Stimulated activated naive CD8-positive, alpha-beta T cell treated with anti-CD3 and anti-CD28 coated beads, Interleukin-15, Interleukin-2, amounts not matched to agents 100 U/mL and 50 U/mL, for 24 hours (primary cell): Measurements from ENCODE around the gene ENTPD3.
"Not testable (repeated sequence)": the region's sequence is repeated elsewhere in the genome, so short reads cannot be mapped to it uniquely, and the experiment has no call there.

Source experiments
- ATAC-seq: fragments of 150-1000 bp; cut with Tn5 transposase; one replicate; pipeline ENCODE4 v1.10.0; 2021
- DNase-seq: peaks from one replicate; pipeline ENCODE4 v3.0.0; 2021

The ENTPD3 gene

DNA sequence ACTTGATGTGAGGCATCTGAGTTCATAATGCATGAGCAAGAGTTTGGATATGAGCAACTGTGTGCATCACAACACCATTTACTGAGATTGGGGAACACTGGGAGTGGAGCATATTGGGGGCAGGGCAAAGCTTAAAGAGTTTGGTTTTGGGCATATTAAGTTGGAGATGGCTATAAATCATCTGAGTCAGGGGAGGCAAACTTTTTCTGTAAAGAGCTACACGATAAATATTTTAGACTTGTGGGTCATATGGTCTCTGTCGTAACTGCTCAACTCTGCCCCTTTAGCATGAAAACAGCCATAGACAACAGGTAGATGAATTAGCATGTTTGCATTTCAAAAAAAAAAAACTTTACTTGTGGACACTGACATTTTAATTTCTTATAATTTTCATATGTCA lies 20.0 kb downstream of the ENTPD3 start:
- no peak for ATAC-seq

DNA sequence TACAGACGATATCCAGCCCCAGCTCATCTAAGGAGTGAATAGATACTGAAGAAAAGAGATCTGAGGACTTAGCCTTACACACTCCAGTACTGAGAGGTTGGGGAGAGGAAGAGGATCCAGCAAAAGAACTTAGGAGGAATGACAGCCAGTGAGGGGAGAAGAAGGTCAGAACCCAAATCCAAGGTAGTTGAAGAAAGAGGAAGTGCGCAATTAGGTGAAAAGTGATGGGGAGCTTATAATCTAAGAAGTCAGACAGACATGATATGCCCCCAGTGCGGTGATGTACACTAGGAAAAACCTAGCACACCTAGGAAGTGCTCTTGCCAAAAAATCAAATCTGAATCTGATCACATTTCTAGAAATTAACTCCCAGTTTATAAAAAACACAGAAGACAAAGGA lies 20.6 kb downstream of the ENTPD3 start:
- ATAC-seq: no peak
- no peak for DNase-seq

More for the DNA sequence above, 20.0 kb downstream of the ENTPD3 start:
- no peak for DNase-seq

DNA sequence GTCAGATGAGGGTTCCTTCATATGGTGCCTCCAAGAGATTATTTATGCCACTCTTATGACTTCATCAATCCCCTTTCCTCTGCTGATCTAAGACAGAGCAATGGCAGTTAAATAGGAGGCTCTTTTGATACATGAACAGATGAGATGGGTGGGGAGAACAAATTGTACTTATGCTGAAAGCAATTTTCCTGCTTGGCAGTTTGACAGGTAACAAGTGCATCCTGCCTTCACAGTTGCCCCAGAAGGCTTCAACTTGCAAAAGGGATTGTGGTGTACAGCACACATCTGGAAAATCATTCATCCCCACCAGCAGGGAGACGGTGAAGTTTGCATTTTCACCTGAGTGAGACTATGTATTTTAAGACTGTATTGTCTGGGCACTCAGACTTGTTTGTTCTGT lies 27.3 kb downstream of the ENTPD3 start:
- DNase-seq (no peak), ATAC-seq (no peak)

DNA sequence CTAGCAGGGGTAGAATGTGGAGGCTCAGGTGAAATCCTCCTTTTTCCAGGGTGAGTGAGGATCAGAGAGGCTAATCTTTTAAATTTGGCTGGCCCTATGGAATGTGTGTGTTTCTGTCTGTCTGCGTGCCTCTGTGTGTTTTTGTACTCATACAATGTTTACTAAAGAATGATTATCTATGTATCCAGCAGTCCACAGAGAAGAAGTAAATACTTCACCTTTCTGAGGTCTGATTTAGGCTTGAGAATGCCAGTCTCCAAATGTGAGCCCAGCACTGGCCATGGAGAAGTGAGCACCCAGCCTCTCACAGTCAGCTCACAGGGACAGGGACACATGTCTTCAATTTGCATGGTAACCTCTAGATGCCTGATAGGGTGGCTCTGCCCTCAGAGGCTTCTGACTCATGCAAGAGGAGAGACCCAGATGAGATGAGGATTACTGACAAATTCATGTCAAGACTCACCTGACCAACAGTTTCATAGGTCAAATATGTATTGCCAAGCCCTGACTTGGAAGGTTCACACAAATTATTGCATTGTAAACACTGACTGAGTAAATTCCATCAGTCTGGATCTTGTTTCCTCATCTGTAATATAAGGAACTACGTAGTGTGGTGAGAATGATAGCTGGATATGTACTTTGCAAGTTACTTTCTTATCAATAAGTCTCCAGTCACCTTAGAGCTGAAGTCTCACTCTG lies 31.0 kb downstream of the ENTPD3 start:
- ATAC-seq (no peak), DNase-seq (no peak)

DNA sequence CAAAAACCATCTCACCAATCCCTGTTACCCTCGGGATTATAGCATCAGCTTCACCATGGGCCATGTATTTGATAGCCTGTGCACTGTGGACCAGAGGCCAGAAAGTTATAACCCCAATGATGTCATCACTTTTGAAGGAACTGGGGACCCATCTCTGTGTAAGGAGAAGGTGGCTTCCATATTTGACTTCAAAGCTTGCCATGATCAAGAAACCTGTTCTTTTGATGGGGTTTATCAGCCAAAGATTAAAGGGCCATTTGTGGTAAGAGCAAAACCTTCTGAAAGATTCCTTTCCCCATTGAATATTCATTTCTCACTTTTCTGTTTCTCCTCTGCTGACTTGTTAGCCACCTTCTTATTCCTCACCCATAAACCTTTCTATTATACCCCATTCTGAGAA lies 35.9 kb downstream of the ENTPD3 start:
- no peak for DNase-seq
- ATAC-seq: no peak

DNA sequence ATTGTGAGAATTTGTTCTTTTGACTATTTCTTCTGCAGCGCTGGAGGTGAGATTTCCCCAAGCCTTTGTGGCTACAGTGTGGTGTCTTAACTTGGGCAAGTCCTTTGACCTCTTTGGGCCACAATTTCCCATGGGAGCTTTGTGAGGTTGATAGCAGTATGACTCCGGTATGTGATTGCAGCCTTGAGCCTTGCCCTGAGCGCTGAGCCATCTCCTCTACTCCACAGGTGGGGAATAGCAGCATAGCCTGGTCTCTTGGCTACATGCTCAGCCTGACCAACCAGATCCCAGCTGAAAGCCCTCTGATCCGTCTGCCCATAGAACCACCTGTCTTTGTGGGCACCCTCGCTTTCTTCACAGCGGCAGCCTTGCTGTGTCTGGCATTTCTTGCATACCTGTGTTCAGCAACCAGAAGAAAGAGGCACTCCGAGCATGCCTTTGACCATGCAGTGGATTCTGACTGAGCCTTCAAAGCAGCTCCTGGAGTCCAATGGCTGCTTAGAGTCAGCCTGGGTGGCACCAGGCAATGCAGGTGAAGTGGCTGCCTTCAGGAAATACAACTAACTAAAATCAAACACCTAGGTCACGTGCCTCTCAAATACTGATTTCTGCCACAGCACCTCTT lies 40.2 kb downstream of the ENTPD3 start:
- DNase-seq (no peak), ATAC-seq (no peak)

DNA sequence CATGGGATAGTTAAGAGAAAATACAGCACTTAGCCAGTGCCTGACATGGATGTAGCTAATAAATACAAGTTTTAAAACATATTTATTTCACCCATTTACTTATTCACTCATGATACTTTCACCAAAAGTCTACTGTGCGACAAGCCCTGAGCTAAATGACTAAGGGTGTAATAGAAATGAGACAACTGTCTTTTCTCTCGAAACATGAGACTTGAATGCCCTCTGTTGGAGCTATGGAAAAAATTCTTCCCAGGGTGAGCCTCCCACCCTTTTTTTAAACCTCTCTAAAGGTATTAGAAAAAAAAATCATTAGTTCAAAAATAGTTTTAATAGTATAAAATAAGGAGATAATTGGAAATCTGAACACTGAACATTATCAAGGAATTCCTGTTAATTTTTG lies 45.8 kb downstream of the ENTPD3 start:
- DNase-seq: no peak

DNA sequence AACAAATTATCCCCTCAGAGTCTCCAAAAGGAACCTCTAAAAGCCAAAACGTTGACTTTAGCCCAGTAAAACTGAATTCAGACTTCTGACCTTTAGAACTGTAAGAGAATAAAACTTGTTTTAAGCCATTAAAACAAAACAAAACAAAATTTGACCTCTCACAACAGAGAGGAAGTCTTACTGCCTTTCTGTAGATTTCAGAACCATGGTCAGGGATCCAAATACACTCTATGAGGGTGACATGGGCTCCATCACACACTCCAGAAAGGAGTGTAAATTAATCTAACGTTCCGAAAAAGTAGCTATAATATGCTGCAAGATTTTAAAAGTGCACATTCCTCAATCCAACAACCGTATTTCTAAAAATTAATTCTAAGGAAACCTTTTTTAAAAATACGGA lies 50.9 kb downstream of the ENTPD3 start:
- DNase-seq (no peak), ATAC-seq (no peak)

More for the DNA sequence above, 45.8 kb downstream of the ENTPD3 start:
- ATAC-seq: no peak

DNA sequence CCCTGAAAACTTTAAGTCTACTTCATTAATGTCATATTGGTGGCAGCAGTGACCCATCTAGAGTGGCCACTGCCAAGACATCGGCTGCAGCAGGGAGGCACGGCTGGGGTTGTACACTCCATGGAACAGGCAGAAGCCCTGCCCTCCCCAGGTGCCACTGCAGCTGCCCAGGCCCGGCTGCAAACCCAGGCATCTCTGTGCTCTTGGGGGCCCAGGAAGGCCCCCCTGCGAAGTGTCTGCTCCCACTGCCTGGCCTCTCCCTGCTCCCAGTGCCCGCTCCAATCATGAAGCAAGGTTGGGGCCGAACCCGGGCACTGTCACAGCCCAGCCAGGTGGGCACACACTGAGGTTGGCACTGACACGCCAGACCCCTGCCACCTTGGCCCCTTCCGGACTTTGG lies 58.1 kb downstream of the ENTPD3 start:
- DNase-seq (no peak), ATAC-seq (no peak)

DNA sequence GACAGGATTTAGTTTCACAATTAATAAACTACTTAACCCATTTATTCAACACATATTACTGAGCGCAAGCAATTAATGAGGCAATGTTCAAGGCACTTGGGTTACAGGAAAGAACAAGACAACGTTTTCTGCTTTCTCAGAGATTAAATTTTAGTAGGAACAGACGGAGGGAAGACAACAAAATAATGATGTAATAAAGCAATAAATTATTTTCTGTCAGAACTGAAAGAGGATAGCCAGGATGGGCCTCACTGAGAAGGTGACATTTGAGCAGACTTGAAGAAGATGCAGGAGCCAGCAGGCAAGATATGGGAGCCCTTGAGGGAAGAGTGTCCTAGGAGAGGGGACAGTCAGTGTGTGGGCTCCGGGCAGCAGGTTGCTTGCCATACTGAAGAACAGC lies 58.9 kb downstream of the ENTPD3 start:
- ATAC-seq (no peak), DNase-seq (no peak)

DNA sequence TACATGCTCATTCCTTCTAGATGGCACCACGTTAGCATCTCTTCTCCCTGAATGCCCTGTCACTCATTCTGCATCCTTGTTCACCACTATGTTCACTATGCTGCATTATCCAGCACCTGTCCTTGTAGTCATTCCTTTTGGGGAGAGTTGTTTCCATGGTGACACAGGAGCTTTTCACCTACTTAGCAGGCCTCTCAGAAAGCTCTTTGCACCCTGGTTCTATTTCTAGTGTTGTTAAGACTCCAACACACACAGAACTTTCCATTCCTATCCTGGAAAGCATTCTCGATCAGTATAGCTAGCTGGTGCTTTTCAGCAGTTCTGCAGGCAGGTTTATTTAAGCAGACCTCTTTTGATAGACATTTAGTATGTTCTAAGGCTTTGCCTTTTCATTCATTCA lies 63.5 kb downstream of the ENTPD3 start:
- ATAC-seq (no peak), DNase-seq (no peak)

DNA sequence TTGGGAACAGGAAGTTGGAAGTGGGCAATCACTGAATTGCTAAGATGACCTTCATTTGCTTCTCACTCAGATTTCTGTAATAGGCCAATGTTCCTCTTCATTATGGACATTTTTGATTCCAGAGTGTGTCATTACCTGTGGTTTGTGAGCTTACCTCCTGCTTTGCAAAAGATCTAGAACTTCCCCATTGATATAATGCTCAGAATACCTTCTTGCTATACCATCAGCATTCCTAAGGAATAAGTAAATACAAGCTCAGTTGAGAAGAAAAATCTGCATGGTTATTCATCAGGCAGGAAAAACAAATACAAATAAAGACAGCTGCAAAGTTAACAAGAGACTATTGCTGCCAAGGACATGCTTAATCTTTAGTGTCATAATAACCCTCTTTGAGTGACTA lies 64.6 kb downstream of the ENTPD3 start:
- no peak for DNase-seq
- no peak for ATAC-seq

DNA sequence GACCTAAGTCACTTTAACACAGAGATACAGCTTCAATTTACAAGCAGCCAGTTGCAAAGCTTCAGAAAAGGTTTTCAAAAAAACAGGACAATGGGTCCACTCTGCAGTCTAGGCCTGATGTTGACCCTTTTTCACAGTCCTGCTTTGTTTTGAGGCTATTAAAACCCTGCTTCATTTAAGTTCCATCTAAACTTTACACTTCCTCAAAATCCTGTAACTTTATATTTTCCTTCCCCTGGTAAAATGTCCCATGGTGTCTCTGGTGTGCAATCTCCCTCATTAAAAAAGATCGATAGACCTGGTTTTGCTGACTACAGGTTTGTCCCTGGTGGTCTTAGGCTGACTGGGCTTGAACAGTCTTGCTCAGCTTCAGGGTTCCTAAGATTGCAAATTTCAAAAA lies 65.1 kb downstream of the ENTPD3 start:
- ATAC-seq (no peak), DNase-seq (no peak)

DNA sequence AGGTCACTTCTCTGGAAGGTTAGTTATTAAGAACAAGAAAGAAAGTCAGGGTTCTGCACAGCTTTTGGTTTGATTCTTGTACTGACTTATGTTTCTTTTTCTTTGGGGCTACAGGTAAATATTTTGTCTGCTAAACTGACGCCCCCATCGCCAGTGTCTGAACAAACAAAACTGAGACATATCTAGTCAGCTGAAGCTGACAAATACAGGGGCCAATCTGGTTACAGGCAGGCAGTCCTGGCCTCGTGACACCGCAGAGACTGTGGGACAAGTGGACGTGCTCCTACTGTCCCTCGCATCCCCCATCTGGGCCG lies 65.5 kb downstream of the ENTPD3 start:
- DNase-seq (no peak), ATAC-seq (no peak)

DNA sequence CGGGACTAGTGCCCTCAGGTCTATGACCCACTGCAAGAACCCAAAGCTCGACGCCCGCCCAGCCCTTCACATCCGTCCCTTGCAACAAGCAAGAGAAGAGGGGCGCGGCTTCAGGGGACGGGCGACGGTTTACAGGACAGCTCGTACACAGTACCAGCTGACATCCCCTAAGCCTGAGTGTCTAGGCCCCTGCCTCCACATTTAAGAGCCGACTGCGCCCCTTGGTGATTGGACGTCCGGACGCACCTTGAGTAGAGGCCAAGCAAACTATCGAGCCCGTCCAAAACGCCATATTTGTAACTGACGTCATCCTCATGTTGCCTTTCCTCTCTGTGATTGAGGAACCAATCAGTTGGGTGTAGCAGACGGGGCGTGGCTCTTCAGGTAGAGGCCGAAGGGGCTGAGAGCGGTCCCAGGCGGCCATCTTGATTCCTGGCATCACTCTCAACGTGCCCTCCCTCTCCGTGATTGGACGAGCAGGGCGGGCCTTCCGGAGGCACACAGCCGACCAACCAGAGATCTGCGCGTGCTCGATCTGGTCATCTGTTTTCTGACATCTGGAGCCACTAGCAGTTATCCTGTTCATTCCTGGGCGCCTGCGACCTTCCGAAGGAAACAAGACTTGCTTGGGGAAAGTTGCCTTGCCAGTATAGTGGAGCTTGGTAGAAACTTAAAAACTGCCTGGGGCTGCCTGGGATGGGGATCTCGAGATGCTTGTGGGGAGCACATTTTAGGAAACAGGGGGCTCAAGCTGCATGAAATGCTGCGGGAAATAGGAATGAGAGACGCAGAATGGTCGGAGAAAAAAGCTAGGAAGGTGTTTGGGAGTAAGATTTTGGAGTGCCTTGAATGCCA lies 66.1 kb downstream of the ENTPD3 start:
- ATAC-seq: peak; percentile 98
- DNase-seq: peak; percentile 94

DNA sequence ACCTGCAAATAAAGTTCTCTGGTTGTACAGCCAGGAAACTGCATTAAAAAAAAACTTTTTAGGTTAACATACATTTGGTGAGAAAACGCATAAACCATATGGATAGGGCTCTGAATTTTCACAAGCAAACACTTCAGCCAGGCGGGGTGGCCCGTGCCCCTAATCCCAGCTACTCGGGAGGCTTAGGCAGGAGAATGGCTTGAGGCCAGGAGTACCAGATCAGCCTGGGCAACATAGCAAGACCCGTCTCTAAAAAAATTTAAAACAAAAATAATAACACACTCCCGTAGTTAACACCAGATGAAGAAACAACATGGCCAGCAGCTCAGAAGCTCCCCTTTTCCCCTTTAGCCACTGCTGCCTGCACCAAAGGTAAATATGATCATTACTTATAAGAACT lies 66.9 kb downstream of the ENTPD3 start:
- DNase-seq (no peak), ATAC-seq (no peak)

DNA sequence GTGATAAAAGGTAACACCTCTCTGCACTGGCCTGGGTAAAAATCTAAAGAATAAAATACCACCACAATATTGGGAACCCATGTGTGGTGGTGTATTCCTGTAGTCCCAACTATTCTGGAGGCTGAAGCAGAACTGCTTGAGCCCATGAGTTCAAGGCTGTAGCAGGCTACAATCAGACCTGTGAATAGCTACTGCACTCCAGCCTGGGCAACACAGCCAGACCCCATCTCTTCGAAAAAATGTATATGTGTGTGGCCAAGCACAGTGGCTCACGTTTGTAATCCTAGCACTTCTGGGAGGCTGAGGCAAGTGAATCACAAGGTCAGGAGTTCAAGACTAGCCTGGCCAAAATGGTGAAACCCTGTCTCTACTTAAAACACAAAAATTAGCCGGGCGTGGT lies 68.3 kb downstream of the ENTPD3 start:
- DNase-seq: no peak
- no peak for ATAC-seq

DNA sequence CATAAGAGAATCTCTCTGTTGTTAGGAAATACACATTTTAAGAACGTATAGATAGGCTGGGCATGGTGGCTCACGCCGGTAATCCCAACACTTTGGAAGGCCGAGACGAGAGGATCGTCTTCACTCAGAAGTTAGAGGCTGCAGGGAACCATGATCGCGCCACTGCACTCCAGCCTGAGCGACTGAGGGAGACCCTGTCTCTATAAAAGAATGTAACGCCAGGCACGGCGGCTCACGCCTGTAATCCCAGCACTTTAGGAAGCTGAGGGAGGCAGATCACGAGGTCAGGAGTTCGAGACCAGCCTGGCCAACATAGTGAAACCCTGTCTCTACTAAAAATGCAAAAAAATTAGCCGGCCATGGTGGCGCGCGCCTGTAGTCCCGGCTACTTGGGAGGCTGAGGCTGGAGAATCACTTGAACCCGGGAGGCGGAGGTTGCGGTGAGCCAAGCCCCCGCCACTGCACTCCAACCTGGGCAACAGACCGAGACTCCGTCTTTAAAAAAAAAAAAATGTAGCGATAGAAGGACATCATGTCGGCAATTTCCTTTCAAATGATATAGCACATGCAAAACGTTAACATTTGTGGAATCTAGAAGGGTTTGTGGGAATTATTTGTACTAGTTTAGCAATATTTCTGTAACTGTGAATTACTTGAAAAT lies 69.4 kb downstream of the ENTPD3 start:
- DNase-seq (no peak), ATAC-seq (no peak)

DNA sequence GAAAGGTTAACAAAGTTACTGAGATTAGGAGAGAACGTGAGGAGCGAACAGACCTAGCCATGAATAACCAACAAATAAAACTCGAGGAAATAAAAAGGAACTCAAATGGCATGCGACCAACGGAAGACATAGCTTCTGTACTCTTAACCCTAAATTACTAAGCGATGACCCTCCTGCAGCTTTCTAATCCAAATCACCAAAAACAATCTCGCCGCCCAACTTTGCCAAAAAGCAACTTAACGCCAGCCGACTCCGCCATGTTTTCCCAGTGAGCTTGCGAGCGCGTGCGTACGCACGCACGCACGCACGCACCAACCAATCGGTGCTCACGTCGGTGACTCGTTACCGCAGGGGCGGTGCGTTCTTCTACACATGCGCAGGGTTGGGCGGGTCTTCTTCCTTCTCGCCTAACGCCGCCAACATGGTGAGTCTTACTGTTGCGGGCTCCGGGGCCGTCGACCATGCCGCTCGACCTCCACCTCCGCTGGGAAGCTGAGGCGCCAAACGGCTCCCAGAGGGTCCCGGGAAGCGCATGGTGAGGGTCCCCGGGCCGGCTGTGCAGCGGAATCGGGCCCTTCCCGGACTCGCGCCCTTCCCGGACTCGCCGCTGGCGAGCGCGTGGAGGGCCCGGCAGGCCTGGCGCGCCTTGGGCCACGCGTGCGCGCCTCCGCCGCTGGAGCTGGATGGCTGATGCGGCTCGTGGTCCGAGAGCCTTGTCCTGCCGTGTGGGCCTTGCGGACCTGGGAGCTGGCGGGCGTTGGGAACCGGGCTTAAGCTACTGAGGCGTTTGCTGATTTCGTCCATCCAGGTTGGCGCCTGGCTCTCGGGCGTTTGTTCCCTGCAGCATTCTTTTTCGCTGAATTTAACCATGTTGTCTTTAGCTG lies 70.2 kb downstream of the ENTPD3 start, which contains the start of gene RPL14:
RPL14 (plus strand) TSS at position 400 of the 884 bp plus-strand sequence; CDS start at position 533, 133 bp downstream.
- DNase-seq (peak; percentile 94), ATAC-seq (peak; percentile 77)

DNA sequence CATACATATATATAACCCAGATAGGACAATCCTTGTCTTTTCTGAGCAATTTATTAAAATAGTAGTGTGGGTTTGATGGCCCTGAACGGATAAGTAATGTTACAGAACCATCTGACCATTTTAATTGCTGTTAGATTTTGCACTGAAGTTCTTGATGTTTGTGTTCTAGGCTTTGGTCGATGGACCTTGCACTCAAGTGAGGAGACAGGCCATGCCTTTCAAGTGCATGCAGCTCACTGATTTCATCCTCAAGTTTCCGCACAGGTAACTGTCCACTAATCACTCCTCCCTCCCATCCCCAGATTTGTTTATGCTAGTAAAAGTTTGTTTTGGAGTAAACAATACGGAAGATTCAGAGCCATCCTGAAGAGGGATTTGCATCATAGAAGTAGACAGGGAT lies 71.5 kb downstream of the ENTPD3 start:
- ATAC-seq (no peak), DNase-seq (no peak)

DNA sequence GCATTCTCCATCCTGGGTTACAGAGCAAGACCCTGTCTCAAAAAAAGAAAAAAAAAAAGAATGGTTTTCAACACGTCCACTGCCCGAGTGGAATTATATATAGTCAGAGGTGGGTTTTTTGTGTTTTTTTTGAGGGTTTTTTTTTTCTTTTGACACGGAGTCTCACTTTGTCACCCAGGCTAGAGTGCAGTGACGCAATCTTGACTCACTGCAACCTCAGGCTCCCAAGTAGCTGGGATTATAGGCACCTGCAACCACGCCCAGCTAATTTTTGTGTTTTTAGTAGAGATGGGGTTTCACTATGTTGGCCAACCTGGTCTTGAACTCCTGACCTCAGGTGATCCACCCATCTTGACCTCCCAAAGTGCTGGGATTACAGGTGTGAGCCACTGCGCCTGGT lies 73.5 kb downstream of the ENTPD3 start:
- not testable (repeated sequence) for DNase-seq, ATAC-seq

DNA sequence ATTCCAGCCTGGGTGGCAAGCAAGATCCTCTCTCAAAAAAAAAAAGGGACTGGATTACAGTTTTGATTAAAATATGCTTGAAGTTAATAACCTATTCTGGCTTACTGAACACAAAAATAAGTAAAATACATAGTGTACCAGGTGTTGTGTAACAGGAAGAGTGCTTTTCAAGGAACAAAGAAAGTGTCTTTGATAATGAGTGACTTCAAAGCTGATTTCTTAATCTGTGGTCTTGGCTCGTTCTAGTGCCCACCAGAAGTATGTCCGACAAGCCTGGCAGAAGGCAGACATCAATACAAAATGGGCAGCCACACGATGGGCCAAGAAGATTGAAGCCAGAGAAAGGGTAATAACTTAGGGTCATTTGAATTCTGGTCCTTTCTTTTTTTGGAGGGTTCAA lies 74.2 kb downstream of the ENTPD3 start:
- DNase-seq: no peak
- no peak for ATAC-seq
